KMS-11 (cell line): ENCODE results near the gene CDC42.
"Not testable (repeated sequence)": the region's sequence is repeated elsewhere in the genome, so short reads cannot be mapped to it uniquely, and the experiment has no call there.

ENCODE experiments used
- H2AFZ ChIP-seq: fragments of 200-600 bp; sonication (generic); 2 replicates; pipeline ENCODE4 v1.6.1; 2016; ENCODE audit warnings: antibody characterized with exemption, mixed run types, low read depth
- H3K27ac ChIP-seq: fragments of 200-600 bp; sonication (generic); 2 replicates; pipeline ENCODE4 v1.6.1; 2016; ENCODE audit warnings: mild to moderate bottlenecking, mixed run types
- H3K27me3 ChIP-seq: fragments of 200-600 bp; sonication (generic); 2 replicates; pipeline ENCODE4 v1.6.1; 2017; ENCODE audit warnings: mild to moderate bottlenecking, low read depth, mixed run types, moderate library complexity; ENCODE audit not compliant: insufficient read depth
- H3K36me3 ChIP-seq: fragments of 200-600 bp; sonication (generic); 2 replicates; pipeline ENCODE4 v1.6.1; 2017; ENCODE audit warnings: mild to moderate bottlenecking, mixed run types; ENCODE audit not compliant: insufficient read depth
- H3K4me1 ChIP-seq: fragments of 200-600 bp; sonication (generic); 2 replicates; pipeline ENCODE4 v1.6.1; 2016; ENCODE audit warnings: mild to moderate bottlenecking, low read depth, mixed run types; ENCODE audit not compliant: poor library complexity, severe bottlenecking
- H3K4me2 ChIP-seq: fragments of 200-600 bp; sonication (generic); 2 replicates; pipeline ENCODE4 v1.7.0; 2016; ENCODE audit warnings: mild to moderate bottlenecking, mixed run types
- H3K4me3 ChIP-seq: fragments of 200-600 bp; sonication (generic); IDR thresholded peaks from 2 replicates; pipeline ENCODE4 v1.6.1; 2017; ENCODE audit warnings: low read depth, low read length, mixed read lengths; ENCODE audit not compliant: insufficient read depth
- H3K79me2 ChIP-seq: fragments of 200-600 bp; sonication (generic); 2 replicates; pipeline ENCODE4 v1.6.1; 2016; ENCODE audit warnings: low read depth, mixed run types; ENCODE audit not compliant: insufficient read depth
- H3K9ac ChIP-seq: fragments of 200-600 bp; sonication (generic); 2 replicates; pipeline ENCODE4 v1.6.1; 2016; ENCODE audit warnings: mild to moderate bottlenecking, mixed run types
- H4K20me1 ChIP-seq: fragments of 200-600 bp; sonication (generic); 2 replicates; pipeline ENCODE4 v1.6.1; 2016; ENCODE audit warnings: mild to moderate bottlenecking, mixed run types; ENCODE audit not compliant: insufficient read depth
- CTCF ChIP-seq: fragments of 200-600 bp; sonication (generic); conservative IDR thresholded peaks from 2 replicates; pipeline ENCODE4 v1.6.1; 2017; ENCODE audit warnings: low read depth, mild to moderate bottlenecking, antibody characterized with exemption, low read length, moderate library complexity, mixed read lengths

Gene CDC42

GRCh38 chr1:22031214-22031962, 21.1 kb upstream of the CDC42 start:
- H4K20me1 ChIP-seq = no peaks in the 10 kb centered on the region
- H3K27ac ChIP-seq = no peak overlapping the region
- no peak overlapping the region for H3K4me2 ChIP-seq
- TF ChIP-seq CTCF = no peak
- H3K4me3 ChIP-seq = no peak overlapping the region
- H3K9ac ChIP-seq = no peak overlapping the region
- no peaks in the 10 kb centered on the region for H3K79me2 ChIP-seq
- H3K36me3 ChIP-seq = no peaks in the 10 kb centered on the region
- no peaks in the 10 kb centered on the region for H3K27me3 ChIP-seq
- H3K4me1 ChIP-seq = peaks cover 6% of the 10 kb centered on the region
- no peak overlapping the region for H2AFZ ChIP-seq

GRCh38 chr1:22034834-22035233, 17.7 kb upstream of the CDC42 start:
- not testable (repeated sequence) for H3K27ac ChIP-seq, H3K36me3 ChIP-seq, H4K20me1 ChIP-seq, H3K79me2 ChIP-seq, H3K4me3 ChIP-seq, H3K27me3 ChIP-seq, H3K4me2 ChIP-seq, H3K9ac ChIP-seq, H2AFZ ChIP-seq
- peaks cover 13% of the 10 kb centered on the region for H3K4me1 ChIP-seq

- H3K27ac ChIP-seq = no peak overlapping the region
- no peaks in the 10 kb centered on the region for H3K36me3 ChIP-seq
- H3K4me1 ChIP-seq = peaks cover 21% of the 10 kb centered on the region
- no peak for TF ChIP-seq CTCF
- no peaks in the 10 kb centered on the region for H3K79me2 ChIP-seq
- H3K4me2 ChIP-seq = no peak overlapping the region
- H3K9ac ChIP-seq = no peak overlapping the region
- H3K27me3 ChIP-seq = no peaks in the 10 kb centered on the region
- no peaks in the 10 kb centered on the region for H4K20me1 ChIP-seq
- no peak overlapping the region for H3K4me3 ChIP-seq
- no peak overlapping the region for H2AFZ ChIP-seq
These were observed 15.0 kb upstream of the CDC42 start for GRCh38 chr1:22037520-22037919.

GRCh38 chr1:22038036-22038435, 14.5 kb upstream of the CDC42 start:
- H3K27me3 ChIP-seq = no peaks in the 10 kb centered on the region
- H3K27ac ChIP-seq = no peak overlapping the region
- no peaks in the 10 kb centered on the region for H3K36me3 ChIP-seq
- no peak for TF ChIP-seq CTCF
- H2AFZ ChIP-seq = no peak overlapping the region
- no peaks in the 10 kb centered on the region for H3K79me2 ChIP-seq
- peaks cover 21% of the 10 kb centered on the region for H3K4me1 ChIP-seq
- no peak overlapping the region for H3K9ac ChIP-seq
- H3K4me3 ChIP-seq = no peak overlapping the region
- no peaks in the 10 kb centered on the region for H4K20me1 ChIP-seq
- no peak overlapping the region for H3K4me2 ChIP-seq

GRCh38 chr1:22039594-22040285, 12.8 kb upstream of the CDC42 start:
- Histone ChIP-seq H4K20me1 (no peaks in the 10 kb centered on the region), H3K4me3 (no peak overlapping the region), H3K9ac (0 out of 2 replicates have a peak overlapping the region, but pooled peaks have one; percentile 29), H3K4me1 (peaks cover 21% of the 10 kb centered on the region), H2AFZ (peak overlapping the region; percentile 84), H3K4me2 (peak overlapping the region; percentile 85), H3K27ac (peak overlapping the region; percentile 77), H3K27me3 (no peaks in the 10 kb centered on the region), H3K36me3 (no peaks in the 10 kb centered on the region), H3K79me2 (no peaks in the 10 kb centered on the region)
- TF ChIP-seq CTCF = no peak
